ES-I3 (cell line): ENCODE results near the gene RASA4B.
"Not testable (repeated sequence)": the region's sequence is repeated elsewhere in the genome, so short reads cannot be mapped to it uniquely, and the experiment has no call there.

Source experiments
- H3K36me3 ChIP-seq: 2 replicates; pipeline ENCODE4 v1.6.1; 2013; ENCODE audit warnings: mild to moderate bottlenecking, low read length, control low read depth, moderate library complexity; ENCODE audit not compliant: insufficient read depth
- H3K4me1 ChIP-seq: 2 replicates; pipeline ENCODE4 v1.6.1; 2013; ENCODE audit warnings: mild to moderate bottlenecking, control low read depth, low read length; ENCODE audit not compliant: insufficient read depth
- H3K9ac ChIP-seq: 2 replicates; pipeline ENCODE4 v1.6.1; 2013; ENCODE audit warnings: low read depth, mild to moderate bottlenecking, low read length, moderate library complexity
- H3K9me3 ChIP-seq: 2 replicates; pipeline ENCODE4 v1.6.1; 2013; ENCODE audit warnings: mild to moderate bottlenecking, low read length, moderate library complexity; ENCODE audit not compliant: control insufficient read depth, insufficient read depth

Gene RASA4B

GRCh38 chr7:102494026-102494425 lies 23.6 kb downstream of the RASA4B start:
- H3K4me1 ChIP-seq, H3K9ac ChIP-seq, H3K9me3 ChIP-seq, H3K36me3 ChIP-seq: not testable (repeated sequence)

GRCh38 chr7:102493220-102493935 lies 24.2 kb downstream of the RASA4B start:
- not testable (repeated sequence) for H3K9me3 ChIP-seq, H3K9ac ChIP-seq, H3K36me3 ChIP-seq, H3K4me1 ChIP-seq

GRCh38 chr7:102490529-102491075 lies 27.0 kb downstream of the RASA4B start:
- H3K36me3 ChIP-seq, H3K9ac ChIP-seq, H3K9me3 ChIP-seq, H3K4me1 ChIP-seq: not testable (repeated sequence)

- not testable (repeated sequence) for H3K4me1 ChIP-seq
These were observed 33.3 kb downstream of the RASA4B start for GRCh38 chr7:102484317-102484716.

GRCh38 chr7:102481962-102482361 lies 35.6 kb downstream of the RASA4B start:
- H3K9ac ChIP-seq, H3K4me1 ChIP-seq, H3K9me3 ChIP-seq, H3K36me3 ChIP-seq: not testable (repeated sequence)

More at GRCh38 chr7:102484317-102484716, 33.3 kb downstream of the RASA4B start:
- not testable (repeated sequence) for H3K9ac ChIP-seq, H3K9me3 ChIP-seq, H3K36me3 ChIP-seq

- not testable (repeated sequence) for H3K9me3 ChIP-seq, H3K4me1 ChIP-seq
These were observed 37.5 kb downstream of the RASA4B start for GRCh38 chr7:102479982-102480637.

GRCh38 chr7:102479209-102479584 lies 38.4 kb downstream of the RASA4B start:
- not testable (repeated sequence) for H3K9me3 ChIP-seq, H3K9ac ChIP-seq, H3K4me1 ChIP-seq, H3K36me3 ChIP-seq

More at GRCh38 chr7:102479982-102480637, 37.5 kb downstream of the RASA4B start:
- H3K36me3 ChIP-seq, H3K9ac ChIP-seq: not testable (repeated sequence)

- not testable (repeated sequence) for H3K36me3 ChIP-seq, H3K4me1 ChIP-seq, H3K9ac ChIP-seq
These were observed 39.0 kb downstream of the RASA4B start, which contains the start of gene POLR2J for GRCh38 chr7:102478314-102479208. TSS of gene POLR2J (minus strand) at chr7:102478922. CDS start at chr7:102478860, 62 bp downstream.

GRCh38 chr7:102474736-102475435 lies 42.7 kb downstream of the RASA4B start:
- H3K4me1 ChIP-seq, H3K9ac ChIP-seq, H3K9me3 ChIP-seq, H3K36me3 ChIP-seq: not testable (repeated sequence)

More at GRCh38 chr7:102478314-102479208, 39.0 kb downstream of the RASA4B start, which contains the start of gene POLR2J:
- not testable (repeated sequence) for H3K9me3 ChIP-seq

GRCh38 chr7:102474116-102474515 lies 43.5 kb downstream of the RASA4B start:
- H3K4me1 ChIP-seq, H3K9me3 ChIP-seq, H3K9ac ChIP-seq, H3K36me3 ChIP-seq: not testable (repeated sequence)

- Histone ChIP-seq H3K9me3 (no peaks in the 10 kb centered on the region), H3K36me3 (no peaks in the 10 kb centered on the region), H3K4me1 (no peaks in the 10 kb centered on the region), H3K9ac (no peak overlapping the region)
These were observed 44.1 kb downstream of the RASA4B start for GRCh38 chr7:102473271-102473991.

GRCh38 chr7:102472126-102473041 lies 45.2 kb downstream of the RASA4B start:
- Histone ChIP-seq H3K36me3 (no peaks in the 10 kb centered on the region), H3K9me3 (no peaks in the 10 kb centered on the region), H3K9ac (no peak overlapping the region), H3K4me1 (no peaks in the 10 kb centered on the region)

GRCh38 chr7:102471791-102472125 lies 45.8 kb downstream of the RASA4B start:
- Histone ChIP-seq H3K36me3 (no peaks in the 10 kb centered on the region), H3K9me3 (no peaks in the 10 kb centered on the region)

More at GRCh38 chr7:102471791-102472125, 45.8 kb downstream of the RASA4B start:
- H3K9ac ChIP-seq, result no peak overlapping the region
- no peaks in the 10 kb centered on the region for H3K4me1 ChIP-seq
